Neural cell (in vitro differentiated cells): ENCODE data around the gene SHMT1. TPM values are rescaled to one million over a fixed set of nuclear protein-coding genes. Genes with fewer than 3 reads are reported as not detected.

ENCODE experiments used
- H2AFZ ChIP-seq: fragments of 200-600, 300-800 bp; sonication (generic), shearing (Covaris generic); 2 replicates; pipeline ENCODE4 v1.6.0; 2014; ENCODE audit warnings: low read depth, mild to moderate bottlenecking, antibody characterized with exemption, low read length, moderate library complexity
- H3F3A ChIP-seq: fragments of 200-600 bp; shearing (Covaris generic); 2 replicates; pipeline ENCODE4 v1.6.1; 2016; ENCODE audit warnings: mild to moderate bottlenecking, moderate library complexity, mixed read lengths, antibody characterized with exemption, low read length; ENCODE audit not compliant: insufficient read depth, poor library complexity, severe bottlenecking
- H3K27ac ChIP-seq: fragments of 200-600, 300-800 bp; sonication (generic), shearing (Covaris generic); 2 replicates; pipeline ENCODE4 v1.5.1; 2014; ENCODE audit warnings: mild to moderate bottlenecking, low read length, moderate library complexity
- H3K27me3 ChIP-seq: fragments of 300-800, 200-600 bp; sonication (generic), shearing (Covaris generic); 2 replicates; pipeline ENCODE4 v1.6.0; 2014; ENCODE audit warnings: mild to moderate bottlenecking, low read depth, low read length, moderate library complexity; ENCODE audit not compliant: insufficient read depth
- H3K36me3 ChIP-seq: fragments of 300-800, 200-600 bp; sonication (generic), shearing (Covaris generic); 2 replicates; pipeline ENCODE4 v1.5.1; 2014; ENCODE audit warnings: mild to moderate bottlenecking, antibody characterized with exemption, low read length, moderate library complexity; ENCODE audit not compliant: insufficient read depth
- H3K4me2 ChIP-seq: fragments of 300-800, 200-600 bp; sonication (generic), shearing (Covaris generic); 2 replicates; pipeline ENCODE4 v1.6.0; 2014; ENCODE audit warnings: mild to moderate bottlenecking, low read length
- H3K4me3 ChIP-seq: fragments of 300-800, 200-600 bp; sonication (generic), shearing (Covaris generic); 2 replicates; pipeline ENCODE4 v1.5.1; 2014; ENCODE audit warnings: mild to moderate bottlenecking, low read length, moderate library complexity
- H3K79me2 ChIP-seq: fragments of 200-600 bp; shearing (Covaris generic); replicated peaks from 2 replicates; pipeline ENCODE4 v1.6.0; 2014; ENCODE audit warnings: mild to moderate bottlenecking, low read length, moderate library complexity; ENCODE audit not compliant: insufficient read depth
- H3K9ac ChIP-seq: fragments of 300-800, 200-600 bp; sonication (generic), shearing (Covaris generic); 2 replicates; pipeline ENCODE4 v1.6.1; 2016; ENCODE audit warnings: mild to moderate bottlenecking, low read length, mixed read lengths
- H3K9me2 ChIP-seq: fragments of 200-600 bp; shearing (Covaris generic); 2 replicates; pipeline ENCODE4 v1.6.1; 2016; ENCODE audit warnings: mild to moderate bottlenecking, low read length, mixed read lengths; ENCODE audit not compliant: insufficient read depth
- H3K9me3 ChIP-seq: fragments of 200-600, 300-800 bp; sonication (generic), shearing (Covaris generic); 2 replicates; pipeline ENCODE4 v1.6.1; 2016; ENCODE audit warnings: mild to moderate bottlenecking, mixed run types, low read length, moderate library complexity, mixed read lengths
- H4K20me1 ChIP-seq: fragments of 200-600 bp; shearing (Covaris generic); 2 replicates; pipeline ENCODE4 v1.6.1; 2016; ENCODE audit warnings: mild to moderate bottlenecking, mixed run types; ENCODE audit not compliant: insufficient read depth
- EP300 ChIP-seq: fragments of 450-650 bp; conservative IDR thresholded peaks from 2 replicates; pipeline ENCODE4 v1.6.1; 2014; ENCODE audit warnings: antibody characterized with exemption, mild to moderate bottlenecking, moderate library complexity; ENCODE audit not compliant: poor library complexity, severe bottlenecking
- EZH2 ChIP-seq: fragments of 200-600, 300-800 bp; shearing (Covaris generic), sonication (generic); IDR thresholded peaks from 2 replicates; pipeline ENCODE4 v1.6.1; 2014; ENCODE audit warnings: antibody characterized with exemption, low read length, borderline replicate concordance, mild to moderate bottlenecking; ENCODE audit not compliant: insufficient read depth, poor library complexity, severe bottlenecking
- MXI1 ChIP-seq: fragments of 450-650 bp; conservative IDR thresholded peaks from 2 replicates; pipeline ENCODE4 v1.6.1; 2014; ENCODE audit warnings: antibody characterized with exemption, mild to moderate bottlenecking; ENCODE audit not compliant: poor library complexity, severe bottlenecking
- POLR2AphosphoS5 ChIP-seq: IDR thresholded peaks from 2 replicates; pipeline ENCODE4 v1.6.1; 2012
- RAD21 ChIP-seq: fragments of 450-650 bp; conservative IDR thresholded peaks from 2 replicates; pipeline ENCODE4 v1.6.1; 2014; ENCODE audit warnings: antibody characterized with exemption, mild to moderate bottlenecking, moderate library complexity
- SMC3 ChIP-seq: fragments of 450-650 bp; conservative IDR thresholded peaks from 2 replicates; pipeline ENCODE4 v1.6.1; 2014; ENCODE audit warnings: antibody characterized with exemption, mild to moderate bottlenecking, moderate library complexity; ENCODE audit not compliant: poor library complexity
- TAF1 ChIP-seq: IDR thresholded peaks from 2 replicates; pipeline ENCODE4 v1.6.1; 2012; ENCODE audit warnings: low read depth
- polyA plus RNA-seq: library from polyadenylated mRNA; depleted of rRNA; stranded (reverse); fragments of >200 nt; gene quantifications from 2 replicates; pipeline ENCODE4 v1.2.3, GENCODE V29; 2014
- TF ChIP-seq, protein P1 (sequence below): IDR thresholded peaks from 2 replicates; pipeline ENCODE4 v1.6.1; 2012; ENCODE audit warnings: borderline replicate concordance
- TF ChIP-seq, protein P2 (sequence below): fragments of 450-650 bp; IDR thresholded peaks from 2 replicates; pipeline ENCODE4 v1.5.1; 2014; ENCODE audit warnings: antibody characterized with exemption, mild to moderate bottlenecking, moderate library complexity; ENCODE audit not compliant: poor library complexity, severe bottlenecking

Gene SHMT1
- polyA plus RNA-seq, 1 donor from 2014 or later = 4.5 TPM

DNA sequence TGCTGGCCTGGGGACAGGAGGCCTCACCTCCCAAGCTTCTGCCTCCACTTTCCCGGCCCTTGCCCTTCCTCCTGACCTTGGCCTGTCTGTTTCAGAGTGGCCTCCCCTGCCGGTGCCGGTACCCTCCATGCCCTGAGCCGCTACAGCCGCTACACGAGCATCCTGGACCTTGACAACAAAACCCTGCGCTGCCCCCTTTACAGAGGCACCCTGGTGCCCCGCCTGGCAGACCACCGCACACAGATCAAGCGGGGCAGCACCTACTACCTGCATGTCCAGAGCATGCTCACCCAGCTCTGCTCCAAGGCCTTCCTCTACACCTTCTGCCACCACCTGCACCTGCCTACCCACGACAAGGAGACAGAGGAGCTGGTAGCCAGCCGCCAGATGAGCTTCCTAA lies 40.8 kb downstream of the SHMT1 start:
- Histone ChIP-seq H2AFZ (no peak overlapping the region), H3K4me3 (no peak overlapping the region), H3K27me3 (no peaks in the 10 kb centered on the region), H3K4me2 (no peak overlapping the region), H3K9me2 (no peaks in the 10 kb centered on the region), H3K36me3 (no peaks in the 10 kb centered on the region), H3K9me3 (no peaks in the 10 kb centered on the region), H3K27ac (no peak overlapping the region), H3K79me2 (peaks cover 7% of the 10 kb centered on the region), H3K9ac (no peak overlapping the region), H4K20me1 (no peaks in the 10 kb centered on the region), H3F3A (no peaks in the 10 kb centered on the region)
- TF ChIP-seq TAF1 (no peak), SMC3 (no peak), RAD21 (no peak), POLR2AphosphoS5 (no peak), MXI1 (no peak), EP300 (no peak)
- TF ChIP-seq, protein P1, sequence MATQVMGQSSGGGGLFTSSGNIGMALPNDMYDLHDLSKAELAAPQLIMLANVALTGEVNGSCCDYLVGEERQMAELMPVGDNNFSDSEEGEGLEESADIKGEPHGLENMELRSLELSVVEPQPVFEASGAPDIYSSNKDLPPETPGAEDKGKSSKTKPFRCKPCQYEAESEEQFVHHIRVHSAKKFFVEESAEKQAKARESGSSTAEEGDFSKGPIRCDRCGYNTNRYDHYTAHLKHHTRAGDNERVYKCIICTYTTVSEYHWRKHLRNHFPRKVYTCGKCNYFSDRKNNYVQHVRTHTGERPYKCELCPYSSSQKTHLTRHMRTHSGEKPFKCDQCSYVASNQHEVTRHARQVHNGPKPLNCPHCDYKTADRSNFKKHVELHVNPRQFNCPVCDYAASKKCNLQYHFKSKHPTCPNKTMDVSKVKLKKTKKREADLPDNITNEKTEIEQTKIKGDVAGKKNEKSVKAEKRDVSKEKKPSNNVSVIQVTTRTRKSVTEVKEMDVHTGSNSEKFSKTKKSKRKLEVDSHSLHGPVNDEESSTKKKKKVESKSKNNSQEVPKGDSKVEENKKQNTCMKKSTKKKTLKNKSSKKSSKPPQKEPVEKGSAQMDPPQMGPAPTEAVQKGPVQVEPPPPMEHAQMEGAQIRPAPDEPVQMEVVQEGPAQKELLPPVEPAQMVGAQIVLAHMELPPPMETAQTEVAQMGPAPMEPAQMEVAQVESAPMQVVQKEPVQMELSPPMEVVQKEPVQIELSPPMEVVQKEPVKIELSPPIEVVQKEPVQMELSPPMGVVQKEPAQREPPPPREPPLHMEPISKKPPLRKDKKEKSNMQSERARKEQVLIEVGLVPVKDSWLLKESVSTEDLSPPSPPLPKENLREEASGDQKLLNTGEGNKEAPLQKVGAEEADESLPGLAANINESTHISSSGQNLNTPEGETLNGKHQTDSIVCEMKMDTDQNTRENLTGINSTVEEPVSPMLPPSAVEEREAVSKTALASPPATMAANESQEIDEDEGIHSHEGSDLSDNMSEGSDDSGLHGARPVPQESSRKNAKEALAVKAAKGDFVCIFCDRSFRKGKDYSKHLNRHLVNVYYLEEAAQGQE = no peak

DNA sequence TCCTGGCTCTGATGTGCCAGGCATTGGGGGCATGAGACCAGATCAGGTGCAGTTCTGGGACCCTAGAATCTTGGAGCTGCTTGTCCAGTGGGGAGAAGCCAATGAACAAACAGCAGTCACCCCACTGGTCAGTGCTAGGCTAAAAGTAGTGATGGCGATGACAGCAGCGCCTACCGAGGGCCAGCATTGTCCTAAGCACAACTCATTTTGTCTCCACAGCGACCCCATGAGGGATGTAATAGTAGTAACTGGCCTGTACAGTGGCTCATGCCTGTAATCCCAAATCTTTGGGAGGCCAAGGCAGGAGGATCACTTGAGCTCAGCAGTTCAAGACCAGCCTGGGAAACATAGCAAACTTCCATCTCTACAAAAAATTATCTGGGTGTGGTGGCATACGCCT lies 42.0 kb downstream of the SHMT1 start:
- H3K9me3 ChIP-seq = no peaks in the 10 kb centered on the region
- H4K20me1 ChIP-seq = no peaks in the 10 kb centered on the region
- TF ChIP-seq, protein P1 = no peak
- no peak for TF ChIP-seq POLR2AphosphoS5
- TF ChIP-seq, protein P2, sequence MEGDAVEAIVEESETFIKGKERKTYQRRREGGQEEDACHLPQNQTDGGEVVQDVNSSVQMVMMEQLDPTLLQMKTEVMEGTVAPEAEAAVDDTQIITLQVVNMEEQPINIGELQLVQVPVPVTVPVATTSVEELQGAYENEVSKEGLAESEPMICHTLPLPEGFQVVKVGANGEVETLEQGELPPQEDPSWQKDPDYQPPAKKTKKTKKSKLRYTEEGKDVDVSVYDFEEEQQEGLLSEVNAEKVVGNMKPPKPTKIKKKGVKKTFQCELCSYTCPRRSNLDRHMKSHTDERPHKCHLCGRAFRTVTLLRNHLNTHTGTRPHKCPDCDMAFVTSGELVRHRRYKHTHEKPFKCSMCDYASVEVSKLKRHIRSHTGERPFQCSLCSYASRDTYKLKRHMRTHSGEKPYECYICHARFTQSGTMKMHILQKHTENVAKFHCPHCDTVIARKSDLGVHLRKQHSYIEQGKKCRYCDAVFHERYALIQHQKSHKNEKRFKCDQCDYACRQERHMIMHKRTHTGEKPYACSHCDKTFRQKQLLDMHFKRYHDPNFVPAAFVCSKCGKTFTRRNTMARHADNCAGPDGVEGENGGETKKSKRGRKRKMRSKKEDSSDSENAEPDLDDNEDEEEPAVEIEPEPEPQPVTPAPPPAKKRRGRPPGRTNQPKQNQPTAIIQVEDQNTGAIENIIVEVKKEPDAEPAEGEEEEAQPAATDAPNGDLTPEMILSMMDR = no peak
- no peak for TF ChIP-seq EP300
- no peak for TF ChIP-seq EZH2
- no peak for TF ChIP-seq TAF1
- no peak for TF ChIP-seq MXI1
- no peak for TF ChIP-seq RAD21
- TF ChIP-seq SMC3 = no peak
- no peak overlapping the region for H3K4me2 ChIP-seq
- no peaks in the 10 kb centered on the region for H3K27me3 ChIP-seq
- no peak overlapping the region for H2AFZ ChIP-seq
- no peaks in the 10 kb centered on the region for H3K36me3 ChIP-seq
- H3F3A ChIP-seq = no peaks in the 10 kb centered on the region
- H3K27ac ChIP-seq = no peak overlapping the region
- no peak overlapping the region for H3K9ac ChIP-seq
- H3K4me3 ChIP-seq = no peak overlapping the region
- H3K9me2 ChIP-seq = no peaks in the 10 kb centered on the region
- H3K79me2 ChIP-seq = peaks cover 19% of the 10 kb centered on the region
